Measurements from ENCODE around the gene PLEKHA3.
"Not testable (repeated sequence)": the region's sequence is repeated elsewhere in the genome, so short reads cannot be mapped to it uniquely, and the experiment has no call there.

PLEKHA3 gene

GRCh38 chr2:178523596-178524134 lies 43.4 kb downstream of the PLEKHA3 start:
- DNase-seq (ENCODE audit: low read depth), result peak; percentile 32

GRCh38 chr2:178525010-178525409 lies 44.8 kb downstream of the PLEKHA3 start:
- not testable (repeated sequence) for DNase-seq (ENCODE audit: low read depth)

DNA sequence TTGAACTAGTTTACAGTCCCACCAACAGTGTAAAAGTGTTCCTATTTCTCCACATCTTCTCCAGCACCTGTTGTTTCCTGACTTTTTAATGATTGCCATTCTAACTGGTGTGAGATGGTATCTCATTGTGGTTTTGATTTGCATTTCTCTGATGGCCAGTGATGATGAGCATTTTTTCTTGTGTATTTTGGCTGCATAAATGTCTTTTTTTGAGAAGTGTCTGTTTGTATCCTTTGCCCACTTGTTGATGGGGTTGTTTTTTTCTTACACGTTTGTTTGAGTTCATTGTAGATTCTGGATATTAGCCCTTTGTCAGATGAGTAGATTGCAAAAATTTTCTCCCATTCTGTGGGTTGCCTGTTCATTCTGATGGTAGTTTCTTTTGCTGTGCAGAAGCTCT lies 45.2 kb downstream of the PLEKHA3 start:
- not testable (repeated sequence) for DNase-seq (ENCODE audit: low read depth)

DNA sequence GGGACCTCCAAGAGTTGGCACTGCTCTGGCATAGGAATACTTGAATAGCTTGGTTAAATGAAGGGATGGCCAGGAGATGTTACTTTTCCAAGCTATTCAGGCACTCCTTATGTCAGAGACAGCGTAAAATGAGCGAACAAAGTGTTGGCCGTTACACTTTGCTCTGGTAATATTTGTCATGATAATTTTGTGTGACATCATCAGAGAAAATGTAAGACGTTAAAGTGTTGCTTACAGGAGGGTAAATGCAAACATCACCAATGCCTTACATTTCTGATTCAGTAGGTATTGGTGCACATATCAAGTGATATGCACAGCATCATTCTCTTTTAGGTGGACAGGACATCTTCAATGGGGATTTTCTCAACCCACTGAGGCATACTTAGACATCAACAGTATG lies 46.0 kb downstream of the PLEKHA3 start:
- DNase-seq (ENCODE audit: low read depth), result no peak

DNA sequence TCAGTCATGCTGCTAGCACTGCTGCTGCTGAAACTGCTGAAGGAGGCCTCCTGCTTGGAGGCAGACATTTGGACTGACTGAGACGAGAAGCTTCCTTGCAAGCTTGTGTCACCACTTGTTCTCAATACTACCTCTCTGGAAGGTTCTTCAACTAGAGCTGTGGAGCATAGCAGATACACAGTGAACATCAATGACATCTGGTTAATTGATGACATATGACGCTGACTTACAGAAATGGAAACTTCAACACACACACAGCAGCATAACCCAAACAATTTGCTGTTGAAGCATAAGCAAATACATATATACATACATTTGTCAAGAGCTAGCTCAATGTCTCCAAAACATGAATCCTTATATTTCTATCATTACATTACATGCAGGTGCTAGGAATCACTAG lies 47.3 kb downstream of the PLEKHA3 start:
- DNase-seq (ENCODE audit: low read depth), result no peak

- no peak for DNase-seq (ENCODE audit: low read depth)
Measured at GRCh38 chr2:178528647-178529046, 48.4 kb downstream of the PLEKHA3 start.

DNA sequence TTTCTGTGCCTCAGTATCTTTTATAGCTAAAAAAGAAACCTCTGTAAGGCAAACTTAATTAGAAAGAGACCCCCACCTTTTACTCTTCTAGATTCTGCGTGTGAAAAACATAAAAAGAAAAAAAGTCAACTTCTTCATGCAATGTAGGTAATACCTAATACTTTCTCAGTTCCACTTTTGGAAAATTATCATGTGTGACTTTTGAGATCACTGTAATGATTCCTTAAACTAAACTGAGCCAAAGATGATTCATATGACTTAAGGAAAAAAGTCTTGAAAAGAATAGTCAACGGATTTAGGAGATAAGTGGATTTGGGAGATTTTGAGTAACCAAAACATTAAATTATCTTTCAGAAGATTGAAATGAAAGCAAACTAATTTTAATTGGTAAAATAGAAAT lies 48.9 kb downstream of the PLEKHA3 start:
- DNase-seq (ENCODE audit: low read depth), result no peak

GRCh38 chr2:178530131-178530530 lies 49.9 kb downstream of the PLEKHA3 start:
- no peak for DNase-seq (ENCODE audit: low read depth)

- no peak for DNase-seq (ENCODE audit: low read depth)
Measured at GRCh38 chr2:178530625-178531142, 50.4 kb downstream of the PLEKHA3 start.

DNA sequence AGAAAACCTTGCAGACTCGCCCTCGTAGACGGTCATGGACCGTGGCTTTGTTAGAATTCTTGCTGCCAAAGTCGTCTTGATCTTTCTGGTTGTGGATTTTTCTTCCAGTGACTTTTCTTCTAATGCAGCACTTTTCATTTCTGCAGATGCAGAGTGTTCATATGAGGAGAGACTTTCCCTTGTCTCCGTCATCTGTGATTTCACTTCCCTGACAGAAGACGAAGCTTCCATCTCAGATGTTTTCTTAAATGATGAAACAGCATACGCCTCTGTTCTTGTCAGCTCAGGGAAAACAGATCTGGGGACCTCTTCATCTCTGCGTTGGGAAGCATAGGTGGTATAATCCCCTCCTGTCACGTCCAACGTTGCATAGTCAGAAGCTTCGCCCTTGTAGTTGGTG lies 50.9 kb downstream of the PLEKHA3 start:
- DNase-seq (ENCODE audit: low read depth), result no peak

- DNase-seq (ENCODE audit: low read depth), result no peak
Measured at GRCh38 chr2:178536037-178536436, 55.8 kb downstream of the PLEKHA3 start.

DNA sequence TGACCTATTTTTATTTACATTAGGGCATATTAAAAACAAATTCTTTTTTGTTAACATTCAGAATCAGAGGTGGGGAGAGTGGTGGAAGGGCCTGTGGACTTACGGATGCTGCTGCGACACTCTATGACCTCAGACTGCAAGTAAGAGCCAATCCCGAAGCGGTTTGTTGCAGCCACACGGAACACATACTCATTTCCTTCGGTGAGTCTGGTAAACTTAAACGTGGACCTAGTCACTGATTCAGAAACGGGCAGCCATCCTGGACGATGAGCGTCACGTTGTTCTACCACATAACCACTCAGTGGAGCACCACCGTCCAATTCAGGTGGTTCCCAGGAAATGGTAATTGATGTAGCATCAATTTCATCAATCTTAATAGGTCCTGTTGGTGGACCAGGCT lies 61.9 kb downstream of the PLEKHA3 start:
- no peak for DNase-seq (ENCODE audit: low read depth)

- no peak for DNase-seq (ENCODE audit: low read depth)
Measured at GRCh38 chr2:178542569-178542968, 62.3 kb downstream of the PLEKHA3 start.

DNA sequence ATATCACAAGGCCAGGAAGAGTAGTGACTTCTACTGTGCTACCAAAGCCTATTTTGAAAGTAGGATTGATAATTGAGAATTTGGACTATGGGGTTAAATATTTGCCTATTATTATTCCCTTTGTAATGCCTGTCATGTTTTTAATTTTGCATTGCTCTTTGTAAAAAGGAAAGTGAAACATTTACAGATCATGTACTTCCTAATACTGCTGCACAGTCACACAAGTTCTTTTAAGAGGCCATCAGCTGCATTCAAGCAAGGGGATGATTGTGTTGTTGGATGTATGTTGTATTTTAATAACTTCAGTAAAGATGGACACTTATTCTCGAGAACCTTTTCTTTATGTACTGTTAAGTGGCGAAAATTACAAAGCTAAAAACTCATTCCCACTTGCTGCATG lies 70.1 kb downstream of the PLEKHA3 start:
- no peak for DNase-seq (ENCODE audit: low read depth)

GRCh38 chr2:178553047-178553446 lies 72.8 kb downstream of the PLEKHA3 start:
- peak; percentile 91 for DNase-seq (ENCODE audit: low read depth)

All from EH (cell line).